ENCODE measurements around the gene RSL1D1. TPM values are rescaled to one million over a fixed set of nuclear protein-coding genes. Genes with fewer than 3 reads are reported as not detected.

Gene RSL1D1
- total and polyA plus RNA-seq, 10 of the 15 experiments (the other 5 are each of a cell fraction or from before 2014, with no cell fraction given) = 106 to 535 (median 304) TPM

- TF ChIP-seq ZNF217 (IDR thresholded peaks at IDR 0.05) = no peak
These were observed 5.8 kb upstream of the RSL1D1 start (continued) for GRCh38 chr16:11857161-11857560.

- peak overlapping the region; percentile 99 for H3K4me3 ChIP-seq
- FAIRE-seq = no peak
- H3K27me3 ChIP-seq (replicated peaks in 1 of 2; ENCODE audit: control insufficient read depth in 2 of 2, insufficient read depth in 2 of 2, low read length in 1 of 2) = no peaks in the 10 kb centered on the region
- intact Hi-C loops (cut with micrococcal nuclease; ENCODE audit: unreplicated experiment) = no loop called here
- no peak for ATAC-seq
- H2AFZ ChIP-seq (ENCODE audit: control insufficient read depth, low read depth, low read length) = peak overlapping the region; percentile 77; the same call in 1 of the 2 replicates
- ChIA-PET POLR2A (interaction anchor here (1.3 to 1.5 kb wide), 3 partner anchors 54 to 271 kb away, joined by 3 to 5 read pairs (median 3); no protein-coding TSS in a partner anchor), RAD21 (ENCODE audit: unreplicated experiment) (interaction anchor here (0.6 to 1.5 kb wide), 2 partner anchors 97 to 98 kb away, joined by 3 to 4 read pairs; no protein-coding TSS in a partner anchor), CTCF (interaction anchor here (1.0 to 1.6 kb wide), 2 partner anchors 55 to 216 kb away, joined by 4 read pairs; partner anchors contain the start of gene ZC3H7A), SMC1A (ENCODE audit: uncharacterized antibody, unreplicated experiment) (interaction anchor here (0.8 to 1.2 kb wide), 2 partner anchors 12 to 110 kb away, joined by 3 to 4 read pairs; partner anchors contain the start of gene TXNDC11)
- 22% methylated on average over 33 of the region's 33 CpGs for WGBS (ENCODE audit: insufficient coverage, insufficient replicate concordance, low lambda C conversion rate, missing lambda C conversion rate)
- H3K4me1 ChIP-seq (ENCODE audit: control insufficient read depth, insufficient read depth, low read length) = no peaks in the 10 kb centered on the region; the same call in 1 of the 2 replicates
- peak overlapping the region; percentile 66 for H3K27ac ChIP-seq (ENCODE audit: control insufficient read depth, insufficient read depth)
- H3K79me2 ChIP-seq (ENCODE audit: control insufficient read depth, insufficient read depth, low read length) = peaks cover 80% of the 10 kb centered on the region
- TF ChIP-seq, protein P1, sequence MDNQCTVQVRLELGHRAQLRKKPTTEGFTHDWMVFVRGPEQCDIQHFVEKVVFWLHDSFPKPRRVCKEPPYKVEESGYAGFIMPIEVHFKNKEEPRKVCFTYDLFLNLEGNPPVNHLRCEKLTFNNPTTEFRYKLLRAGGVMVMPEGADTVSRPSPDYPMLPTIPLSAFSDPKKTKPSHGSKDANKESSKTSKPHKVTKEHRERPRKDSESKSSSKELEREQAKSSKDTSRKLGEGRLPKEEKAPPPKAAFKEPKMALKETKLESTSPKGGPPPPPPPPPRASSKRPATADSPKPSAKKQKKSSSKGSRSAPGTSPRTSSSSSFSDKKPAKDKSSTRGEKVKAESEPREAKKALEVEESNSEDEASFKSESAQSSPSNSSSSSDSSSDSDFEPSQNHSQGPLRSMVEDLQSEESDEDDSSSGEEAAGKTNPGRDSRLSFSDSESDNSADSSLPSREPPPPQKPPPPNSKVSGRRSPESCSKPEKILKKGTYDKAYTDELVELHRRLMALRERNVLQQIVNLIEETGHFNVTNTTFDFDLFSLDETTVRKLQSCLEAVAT (IDR thresholded peaks at IDR 0.05) = peak; percentile 94
- TF ChIP-seq CBX3 (IDR thresholded peaks at IDR 0.05; ENCODE audit: borderline replicate concordance, low read depth) = no peak
- H3K36me3 ChIP-seq (ENCODE audit: control insufficient read depth in 2 of 2, insufficient read depth in 2 of 2, low read length in 1 of 2) = peaks cover 3 to 28% of the 10 kb centered on the region in 2 experiments; a peak in 3 of 4 replicates
- DNase-seq (ENCODE audit: low read depth, low spot score) = no peak
- H3K4me2 ChIP-seq (ENCODE audit: control insufficient read depth, insufficient read depth) = peak overlapping the region; percentile 85
- H3K9ac ChIP-seq (ENCODE audit: control insufficient read depth, insufficient read depth, low read length) = peak overlapping the region; percentile 89
- H3K9me3 ChIP-seq (replicated peaks; ENCODE audit: control insufficient read depth, insufficient read depth, low read length) = no peaks in the 10 kb centered on the region
- in situ Hi-C loops (cut with MboI) = no loop called here
- H4K20me1 ChIP-seq (ENCODE audit: control insufficient read depth, insufficient read depth) = no peaks in the 10 kb centered on the region
- no TSS peak for BruUV-seq (replicated peaks)
These were observed 909 bp upstream of the RSL1D1 start for GRCh38 chr16:11852092-11852809.

Measured in GM12878 (cell line).